Neural cell (in vitro differentiated cells): ENCODE results near the gene SP140. TPM values are rescaled to one million over a fixed set of nuclear protein-coding genes. Genes with fewer than 3 reads are reported as not detected.

Source experiments
- H2AFZ ChIP-seq: fragments of 200-600, 300-800 bp; sonication (generic), shearing (Covaris generic); 2 replicates; pipeline ENCODE4 v1.6.0; 2014; ENCODE audit warnings: low read depth, mild to moderate bottlenecking, antibody characterized with exemption, low read length, moderate library complexity
- H3F3A ChIP-seq: fragments of 200-600 bp; shearing (Covaris generic); 2 replicates; pipeline ENCODE4 v1.6.1; 2016; ENCODE audit warnings: mild to moderate bottlenecking, moderate library complexity, mixed read lengths, antibody characterized with exemption, low read length; ENCODE audit not compliant: insufficient read depth, poor library complexity, severe bottlenecking
- H3K27ac ChIP-seq: fragments of 200-600, 300-800 bp; sonication (generic), shearing (Covaris generic); 2 replicates; pipeline ENCODE4 v1.5.1; 2014; ENCODE audit warnings: mild to moderate bottlenecking, low read length, moderate library complexity
- H3K27me3 ChIP-seq: fragments of 300-800, 200-600 bp; sonication (generic), shearing (Covaris generic); 2 replicates; pipeline ENCODE4 v1.6.0; 2014; ENCODE audit warnings: mild to moderate bottlenecking, low read depth, low read length, moderate library complexity; ENCODE audit not compliant: insufficient read depth
- H3K36me3 ChIP-seq: fragments of 300-800, 200-600 bp; sonication (generic), shearing (Covaris generic); 2 replicates; pipeline ENCODE4 v1.5.1; 2014; ENCODE audit warnings: mild to moderate bottlenecking, antibody characterized with exemption, low read length, moderate library complexity; ENCODE audit not compliant: insufficient read depth
- H3K4me2 ChIP-seq: fragments of 300-800, 200-600 bp; sonication (generic), shearing (Covaris generic); 2 replicates; pipeline ENCODE4 v1.6.0; 2014; ENCODE audit warnings: mild to moderate bottlenecking, low read length
- H3K4me3 ChIP-seq: fragments of 300-800, 200-600 bp; sonication (generic), shearing (Covaris generic); 2 replicates; pipeline ENCODE4 v1.5.1; 2014; ENCODE audit warnings: mild to moderate bottlenecking, low read length, moderate library complexity
- H3K79me2 ChIP-seq: fragments of 200-600 bp; shearing (Covaris generic); replicated peaks from 2 replicates; pipeline ENCODE4 v1.6.0; 2014; ENCODE audit warnings: mild to moderate bottlenecking, low read length, moderate library complexity; ENCODE audit not compliant: insufficient read depth
- H3K9ac ChIP-seq: fragments of 300-800, 200-600 bp; sonication (generic), shearing (Covaris generic); 2 replicates; pipeline ENCODE4 v1.6.1; 2016; ENCODE audit warnings: mild to moderate bottlenecking, low read length, mixed read lengths
- H3K9me2 ChIP-seq: fragments of 200-600 bp; shearing (Covaris generic); 2 replicates; pipeline ENCODE4 v1.6.1; 2016; ENCODE audit warnings: mild to moderate bottlenecking, low read length, mixed read lengths; ENCODE audit not compliant: insufficient read depth
- H3K9me3 ChIP-seq: fragments of 200-600, 300-800 bp; sonication (generic), shearing (Covaris generic); 2 replicates; pipeline ENCODE4 v1.6.1; 2016; ENCODE audit warnings: mild to moderate bottlenecking, mixed run types, low read length, moderate library complexity, mixed read lengths
- H4K20me1 ChIP-seq: fragments of 200-600 bp; shearing (Covaris generic); 2 replicates; pipeline ENCODE4 v1.6.1; 2016; ENCODE audit warnings: mild to moderate bottlenecking, mixed run types; ENCODE audit not compliant: insufficient read depth
- CTCF ChIP-seq: fragments of 450-650 bp; IDR thresholded peaks from 2 replicates; pipeline ENCODE4 v1.5.1; 2014; ENCODE audit warnings: antibody characterized with exemption, mild to moderate bottlenecking, moderate library complexity; ENCODE audit not compliant: poor library complexity, severe bottlenecking
- EP300 ChIP-seq: fragments of 450-650 bp; conservative IDR thresholded peaks from 2 replicates; pipeline ENCODE4 v1.6.1; 2014; ENCODE audit warnings: antibody characterized with exemption, mild to moderate bottlenecking, moderate library complexity; ENCODE audit not compliant: poor library complexity, severe bottlenecking
- EZH2 ChIP-seq: fragments of 200-600, 300-800 bp; shearing (Covaris generic), sonication (generic); IDR thresholded peaks from 2 replicates; pipeline ENCODE4 v1.6.1; 2014; ENCODE audit warnings: antibody characterized with exemption, low read length, borderline replicate concordance, mild to moderate bottlenecking; ENCODE audit not compliant: insufficient read depth, poor library complexity, severe bottlenecking
- MXI1 ChIP-seq: fragments of 450-650 bp; conservative IDR thresholded peaks from 2 replicates; pipeline ENCODE4 v1.6.1; 2014; ENCODE audit warnings: antibody characterized with exemption, mild to moderate bottlenecking; ENCODE audit not compliant: poor library complexity, severe bottlenecking
- POLR2AphosphoS5 ChIP-seq: IDR thresholded peaks from 2 replicates; pipeline ENCODE4 v1.6.1; 2012
- RAD21 ChIP-seq: fragments of 450-650 bp; conservative IDR thresholded peaks from 2 replicates; pipeline ENCODE4 v1.6.1; 2014; ENCODE audit warnings: antibody characterized with exemption, mild to moderate bottlenecking, moderate library complexity
- REST ChIP-seq: IDR thresholded peaks from 2 replicates; pipeline ENCODE4 v1.6.1; 2012; ENCODE audit warnings: borderline replicate concordance
- SMC3 ChIP-seq: fragments of 450-650 bp; conservative IDR thresholded peaks from 2 replicates; pipeline ENCODE4 v1.6.1; 2014; ENCODE audit warnings: antibody characterized with exemption, mild to moderate bottlenecking, moderate library complexity; ENCODE audit not compliant: poor library complexity
- TAF1 ChIP-seq: IDR thresholded peaks from 2 replicates; pipeline ENCODE4 v1.6.1; 2012; ENCODE audit warnings: low read depth
- polyA plus RNA-seq: library from polyadenylated mRNA; depleted of rRNA; stranded (reverse); fragments of >200 nt; gene quantifications from 2 replicates; pipeline ENCODE4 v1.2.3, GENCODE V29; 2014

The SP140 gene
- polyA plus RNA-seq, 1 donor from 2014 or later, result 0.74 TPM

DNA sequence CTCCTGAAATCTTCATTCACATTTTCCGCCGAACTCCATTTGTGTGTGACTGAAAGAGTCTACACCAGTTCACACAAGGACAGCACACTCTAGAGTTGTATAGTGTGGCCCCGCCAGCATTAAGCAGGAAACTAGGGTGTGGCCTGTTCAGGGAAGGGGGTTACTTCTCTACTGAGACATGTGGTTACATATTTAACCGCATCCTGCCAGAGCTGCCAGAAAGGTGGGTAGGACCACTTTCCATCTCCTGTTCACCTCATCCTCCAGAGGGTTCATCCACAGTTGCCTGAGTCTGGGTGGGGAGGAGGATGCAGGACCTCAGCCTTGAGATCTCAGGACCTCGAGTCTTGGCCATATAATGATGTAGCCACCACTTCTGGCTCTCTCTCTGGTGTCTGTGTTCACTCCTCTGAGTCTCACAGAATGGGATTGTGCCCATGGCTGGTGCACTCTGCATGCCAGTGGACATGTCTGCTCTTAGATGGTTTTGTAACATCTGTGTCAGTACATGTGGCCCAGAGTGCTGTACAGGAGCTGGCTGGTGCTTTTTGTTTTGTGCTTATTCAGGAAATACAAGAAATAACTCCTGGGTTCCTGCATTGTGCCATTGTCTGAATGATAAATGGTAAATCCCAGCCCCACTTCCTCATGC lies 93.8 kb downstream of the SP140 start:
- TF ChIP-seq EZH2, result no peak
- TF ChIP-seq EP300, result no peak
- H3K9ac ChIP-seq, result no peak overlapping the region
- no peaks in the 10 kb centered on the region for H3K36me3 ChIP-seq
- H3K9me2 ChIP-seq, result no peaks in the 10 kb centered on the region
- H3K4me2 ChIP-seq, result no peak overlapping the region
- no peaks in the 10 kb centered on the region for H4K20me1 ChIP-seq
- no peak overlapping the region for H3K4me3 ChIP-seq
- no peaks in the 10 kb centered on the region for H3F3A ChIP-seq
- H3K27ac ChIP-seq, result no peak overlapping the region
- no peaks in the 10 kb centered on the region for H3K79me2 ChIP-seq
- H2AFZ ChIP-seq, result no peak overlapping the region
- no peaks in the 10 kb centered on the region for H3K27me3 ChIP-seq
- no peaks in the 10 kb centered on the region for H3K9me3 ChIP-seq

DNA sequence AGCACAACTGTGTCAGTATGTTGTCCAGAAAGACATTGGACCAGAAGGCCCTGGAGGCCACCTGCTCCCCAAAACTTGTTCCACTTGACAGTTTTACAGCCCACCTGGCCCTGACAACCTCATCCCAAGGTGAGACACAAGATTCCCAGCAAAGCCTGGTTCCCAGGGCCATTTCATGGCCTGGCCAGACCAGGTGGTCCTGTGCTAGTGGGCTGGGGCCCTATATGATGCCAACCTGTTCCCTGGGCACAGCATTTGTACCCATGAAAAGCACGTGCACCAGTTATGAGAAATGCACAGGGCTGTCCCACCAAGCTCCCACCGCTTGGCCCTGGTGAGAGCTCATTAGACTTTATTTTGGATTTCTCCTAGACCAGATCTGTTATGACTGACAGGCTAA lies 95.5 kb downstream of the SP140 start:
- no peak overlapping the region for H3K4me3 ChIP-seq
- no peak for TF ChIP-seq TAF1
- TF ChIP-seq EP300, result no peak
- no peak for TF ChIP-seq MXI1
- no peak for TF ChIP-seq RAD21
- TF ChIP-seq POLR2AphosphoS5, result no peak
- no peak for TF ChIP-seq SMC3
- TF ChIP-seq REST, result no peak
- TF ChIP-seq EZH2, result no peak
- TF ChIP-seq CTCF, result no peak

More for the DNA sequence above, 95.5 kb downstream of the SP140 start:
- H4K20me1 ChIP-seq, result no peaks in the 10 kb centered on the region
- H3K4me2 ChIP-seq, result no peak overlapping the region
- H3K79me2 ChIP-seq, result no peaks in the 10 kb centered on the region
- H3K27me3 ChIP-seq, result no peaks in the 10 kb centered on the region
- no peak overlapping the region for H3K27ac ChIP-seq
- H3K9me2 ChIP-seq, result no peaks in the 10 kb centered on the region
- H3K36me3 ChIP-seq, result no peaks in the 10 kb centered on the region
- H3K9ac ChIP-seq, result no peak overlapping the region
- no peak overlapping the region for H2AFZ ChIP-seq
- no peaks in the 10 kb centered on the region for H3F3A ChIP-seq
- no peaks in the 10 kb centered on the region for H3K9me3 ChIP-seq
